SH-SY5Y (cell line): ENCODE data around the gene TMEM120B.

Experiments used
- GATA2 ChIP-seq: IDR thresholded peaks from 2 replicates; pipeline ENCODE4 v1.6.1; 2011; ENCODE audit warnings: mild to moderate bottlenecking, low read depth, low read length
- GATA3 ChIP-seq: IDR thresholded peaks from 2 replicates; pipeline ENCODE4 v1.6.1; 2011; ENCODE audit warnings: low read depth, mild to moderate bottlenecking, low read length, moderate library complexity

GRCh38 chr12:121802485-121802842 is 89.9 kb downstream of the TMEM120B start:
- TF ChIP-seq GATA2 (no peak), GATA3 (no peak)
